Measurements from ENCODE around the gene WNT9B. TPM values are rescaled to one million over a fixed set of nuclear protein-coding genes. Genes with fewer than 3 reads are reported as not detected.

WNT9B gene
- total RNA-seq, 1 experiment from 2014 or later: not detected

DNA sequence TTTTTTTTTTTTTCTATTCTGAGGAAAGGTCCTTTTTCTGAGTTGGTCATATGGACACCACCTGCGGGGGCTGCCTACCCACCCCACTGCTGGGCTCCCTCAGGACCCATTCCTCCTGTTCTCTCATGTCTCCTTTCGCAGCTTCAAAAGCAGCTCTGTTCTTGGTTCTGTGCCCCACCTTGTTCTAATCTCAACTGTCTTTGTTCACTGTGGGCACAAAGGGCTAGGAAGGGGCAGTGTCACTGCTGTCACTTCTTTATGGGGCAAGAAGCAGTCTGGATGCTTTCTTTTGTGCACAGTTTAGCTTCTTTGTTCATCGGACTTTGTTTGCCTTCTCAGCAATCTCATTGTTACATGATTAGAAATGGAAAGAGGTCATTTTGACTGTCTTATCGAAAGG lies 78.7 kb downstream of the WNT9B start:
- intact Hi-C loops (cut with micrococcal nuclease): no loop called here
- Mint-ChIP-seq H3K27me3 (ENCODE audit: insufficient read depth, unreplicated experiment) (no peaks in the 10 kb centered on the region), H3K9me3 (ENCODE audit: unreplicated experiment) (no peaks in the 10 kb centered on the region), H3K36me3 (ENCODE audit: insufficient read depth, unreplicated experiment) (peaks cover 51% of the 10 kb centered on the region), H3K4me3 (ENCODE audit: unreplicated experiment) (no peak overlapping the region), H3K27ac (ENCODE audit: low read depth, unreplicated experiment) (no peak overlapping the region), H3K4me1 (ENCODE audit: insufficient read depth, unreplicated experiment) (peaks cover 28% of the 10 kb centered on the region)
- ChIA-PET CTCF (no interaction called here), POLR2A (no interaction called here)
- no TSS peak for BruUV-seq (replicated peaks)
- TF ChIP-seq CTCF (IDR thresholded peaks at IDR 0.05; ENCODE audit: unreplicated experiment): no peak
- no peak for DNase-seq (ENCODE audit: unreplicated experiment)

DNA sequence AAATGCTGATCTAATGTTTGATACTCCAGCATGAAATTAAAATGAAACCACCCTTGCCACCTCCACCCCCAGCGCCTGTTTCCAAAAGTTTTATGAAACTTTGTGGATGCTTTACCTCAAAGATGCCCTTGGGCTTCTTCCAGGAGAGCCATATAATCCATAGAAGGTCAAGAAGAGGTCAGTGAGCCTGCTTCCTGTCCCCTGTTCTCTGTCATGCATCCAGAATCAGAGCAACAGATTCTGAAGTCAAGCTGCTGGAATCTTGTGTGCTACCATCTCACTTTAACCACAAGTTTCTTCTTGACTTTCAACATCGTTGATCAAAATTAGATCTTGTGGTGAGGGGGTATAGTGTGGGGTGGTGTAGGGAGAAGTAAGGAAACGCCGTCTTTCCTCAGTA lies 80.2 kb downstream of the WNT9B start:
- no peak for TF ChIP-seq CTCF (IDR thresholded peaks at IDR 0.05; ENCODE audit: unreplicated experiment)
- BruUV-seq (replicated peaks): no TSS peak
- intact Hi-C loops (cut with micrococcal nuclease): no loop called here

GRCh38 chr17:46935658-46936266 lies 84.4 kb downstream of the WNT9B start:
- no peaks in the 10 kb centered on the region for H3K27me3 Mint-ChIP-seq (ENCODE audit: insufficient read depth, unreplicated experiment)
- peaks cover 86% of the 10 kb centered on the region for H3K36me3 Mint-ChIP-seq (ENCODE audit: insufficient read depth, unreplicated experiment)
- H3K9me3 Mint-ChIP-seq (ENCODE audit: unreplicated experiment): no peaks in the 10 kb centered on the region
- TF ChIP-seq CTCF (IDR thresholded peaks at IDR 0.05; ENCODE audit: unreplicated experiment): no peak
- CTCF ChIA-PET: interaction anchor here (0.6 to 0.7 kb wide), 2 partner anchors 13 to 16 kb away, joined by 3 read pairs; no protein-coding TSS in a partner anchor
- DNase-seq (ENCODE audit: unreplicated experiment): no peak
- BruUV-seq (replicated peaks): no TSS peak
- H3K27ac Mint-ChIP-seq (ENCODE audit: low read depth, unreplicated experiment): no peak overlapping the region
- intact Hi-C loops (cut with micrococcal nuclease): no loop called here
- POLR2A ChIA-PET: no interaction called here
- H3K4me1 Mint-ChIP-seq (ENCODE audit: insufficient read depth, unreplicated experiment): no peaks in the 10 kb centered on the region
- no peak overlapping the region for H3K4me3 Mint-ChIP-seq (ENCODE audit: unreplicated experiment)

More for the DNA sequence above, 80.2 kb downstream of the WNT9B start:
- H3K27me3 Mint-ChIP-seq (ENCODE audit: insufficient read depth, unreplicated experiment): no peaks in the 10 kb centered on the region
- no peak overlapping the region for H3K27ac Mint-ChIP-seq (ENCODE audit: low read depth, unreplicated experiment)
- peaks cover 63% of the 10 kb centered on the region for H3K36me3 Mint-ChIP-seq (ENCODE audit: insufficient read depth, unreplicated experiment)
- no peak overlapping the region for H3K4me3 Mint-ChIP-seq (ENCODE audit: unreplicated experiment)
- ChIA-PET POLR2A (interaction anchor here (0.9 kb wide), 1 partner anchor 11 kb away, joined by 3 read pairs; no protein-coding TSS in a partner anchor), CTCF (interaction anchor here (1.7 kb wide), 1 partner anchor 10 kb away, joined by 5 read pairs; no protein-coding TSS in a partner anchor)
- H3K4me1 Mint-ChIP-seq (ENCODE audit: insufficient read depth, unreplicated experiment): peaks cover 14% of the 10 kb centered on the region
- H3K9me3 Mint-ChIP-seq (ENCODE audit: unreplicated experiment): no peaks in the 10 kb centered on the region
- DNase-seq (ENCODE audit: unreplicated experiment): no peak

Other genes with a start within 250 kb of the WNT9B start
- gene WNT3, start 32.9 kb upstream of the WNT9B start, total RNA-seq (2022): 2.4 and 2.9 TPM in 2 replicates
- 78.3 and 84.0 TPM in 2 replicates for gene GOSR2, start 71.6 kb downstream of the WNT9B start, total RNA-seq (2022)
- not detected in 2 replicates for gene RPRML, start 127.7 kb downstream of the WNT9B start, total RNA-seq (2022)